Ishikawa (cell line): ENCODE data around the gene OCSTAMP.

Experiments used
- EP300 ChIP-seq: IDR thresholded peaks from 2 replicates; pipeline ENCODE4 v1.6.1; 2012; ENCODE audit warnings: borderline replicate concordance
- TAF1 ChIP-seq: IDR thresholded peaks from 2 replicates; pipeline ENCODE4 v1.6.1; 2012; ENCODE audit warnings: low read depth, mild to moderate bottlenecking
- USF1 ChIP-seq: IDR thresholded peaks from 2 replicates; pipeline ENCODE4 v1.6.1; 2012

- TF ChIP-seq USF1 (no peak), TAF1 (no peak), EP300 (no peak)
Observed at GRCh38 chr20:46505506-46505905, 44.9 kb downstream of the OCSTAMP start.
